HCT116 (cell line): Measurements from ENCODE around the gene NEDD4L. TPM values are rescaled to one million over a fixed set of nuclear protein-coding genes. Genes with fewer than 3 reads are reported as not detected.

Experiments used
- ATAC-seq: fragments of 200-7000 bp; cut with Tn5 transposase; 2 replicates; pipeline ENCODE4 v1.9.1; 2020; ENCODE audit warnings: mild to moderate bottlenecking, moderate library complexity
- BruUV-seq: library from RNA; stranded (reverse); fragments of 400-500 nt; replicated peaks from 2 replicates; lab custom pipeline; 2021; lab: Mats Ljungman, UMichigan
- CTCF ChIA-PET: fragments of 300-600 bp; sonication (Branson Sonifier 250); formaldehyde crosslinking; loops from one replicate; lab custom pipeline; 2021; ENCODE audit warnings: antibody characterized with exemption; lab: Charles Lee
- POLR2A ChIA-PET: fragments of 300-600, 350-600 bp; sonication (Branson Sonifier 250); formaldehyde crosslinking; loops from one replicate; lab custom pipeline; 2021; ENCODE audit warnings: antibody characterized with exemption; lab: Charles Lee
- RAD21 ChIA-PET, 2 experiments: fragments of 300-600 bp; sonication (Branson Sonifier 250); formaldehyde crosslinking; loops; one replicate each; lab custom pipeline; 2023; ENCODE audit warnings: low total read pairs in 2 of 2; ENCODE audit not compliant: uncharacterized antibody in 2 of 2, unreplicated experiment in 2 of 2, low non-redundant PET in 1 of 2; lab: Charles Lee
- DNase-seq: peaks from one replicate; pipeline ENCODE4 v3.0.0-alpha.2; 2010; ENCODE audit warnings: low read depth, low spot score
- H2AFZ ChIP-seq: fragments of 200-600 bp; shearing (Covaris generic), sonication (generic); 2 replicates; pipeline ENCODE4 v1.6.1; 2017; ENCODE audit warnings: low read depth, mixed run types, mixed read lengths, antibody characterized with exemption, low read length; ENCODE audit not compliant: poor library complexity, severe bottlenecking
- H3K27ac ChIP-seq: 2 replicates; pipeline ENCODE4 v1.5.1; 2012; ENCODE audit warnings: low read depth, low read length
- H3K27me3 ChIP-seq: fragments of 200-600 bp; sonication (generic); 2 replicates; pipeline ENCODE4 v1.6.1; 2016; ENCODE audit warnings: mixed run types, low read length, mixed read lengths; ENCODE audit not compliant: insufficient read depth
- H3K36me3 ChIP-seq, 2 experiments: fragments of 200-500 bp in 1 of 2; fragments of 200-600 bp in 1 of 2; sonication (Bioruptor generic) in 1 of 2; sonication (generic) in 1 of 2; 2 replicates each; pipeline versions ENCODE4 v1.5.1 to v1.6.1; 2014 to 2016; ENCODE audit warnings: low read length in 2 of 2, inconsistent platforms in 1 of 2, mixed read lengths in 1 of 2, mixed run types in 1 of 2; ENCODE audit not compliant: insufficient read depth in 2 of 2, control insufficient read depth in 1 of 2
- H3K4me1 ChIP-seq, 2 experiments: fragments of 200-600 bp in 1 of 2; sonication (generic) in 1 of 2; 2 replicates each; pipeline versions ENCODE4 v1.5.1 to v1.6.1; 2012 to 2017; ENCODE audit warnings: low read length in 2 of 2, inconsistent platforms in 1 of 2, mild to moderate bottlenecking in 1 of 2, mixed read lengths in 1 of 2, mixed run types in 1 of 2, moderate library complexity in 1 of 2; ENCODE audit not compliant: insufficient read depth in 2 of 2, control insufficient read depth in 1 of 2
- H3K4me2 ChIP-seq: fragments of 200-600 bp; sonication (generic); 2 replicates; pipeline ENCODE4 v1.6.1; 2017; ENCODE audit warnings: mixed run types, low read length, mixed read lengths
- H3K4me3 ChIP-seq, 2 experiments: fragments of 200-600 bp in 1 of 2; sonication (generic) in 1 of 2; replicated peaks in 1 of 2; 2 replicates each; pipeline ENCODE4 v1.5.1; 2011 to 2016; ENCODE audit warnings: low read length in 2 of 2, control low read depth in 1 of 2, low read depth in 1 of 2, mild to moderate bottlenecking in 1 of 2, mixed read lengths in 1 of 2, mixed run types in 1 of 2
- H3K79me2 ChIP-seq: fragments of 200-600 bp; sonication (generic); 2 replicates; pipeline ENCODE4 v1.6.1; 2017; ENCODE audit warnings: mild to moderate bottlenecking, mixed run types, low read length, moderate library complexity, mixed read lengths; ENCODE audit not compliant: insufficient read depth
- H3K9ac ChIP-seq: fragments of 200-600 bp; sonication (generic); 2 replicates; pipeline ENCODE4 v1.6.1; 2016; ENCODE audit warnings: low read length, mixed read lengths
- H3K9me2 ChIP-seq: fragments of 200-600 bp; sonication (generic), shearing (Covaris generic); 2 replicates; pipeline ENCODE4 v1.6.1; 2017; ENCODE audit warnings: mixed run types, mild to moderate bottlenecking, moderate library complexity; ENCODE audit not compliant: insufficient read depth
- H3K9me3 ChIP-seq, 2 experiments: fragments of 200-500 bp in 1 of 2; fragments of 200-600 bp in 1 of 2; sonication (Bioruptor generic) in 1 of 2; sonication (generic) in 1 of 2; 2 replicates each; pipeline ENCODE4 v1.6.1; 2014 to 2017; ENCODE audit warnings: low read length in 2 of 2, mixed read lengths in 2 of 2, inconsistent platforms in 1 of 2, low read depth in 1 of 2, mild to moderate bottlenecking in 1 of 2, mixed run types in 1 of 2, moderate library complexity in 1 of 2; ENCODE audit not compliant: control insufficient read depth in 1 of 2, insufficient read depth in 1 of 2
- H4K20me1 ChIP-seq: fragments of 200-600 bp; sonication (generic), shearing (Covaris generic); 2 replicates; pipeline ENCODE4 v1.6.1; 2017; ENCODE audit warnings: mixed run types, mild to moderate bottlenecking, moderate library complexity; ENCODE audit not compliant: insufficient read depth
- EZH2phosphoT487 ChIP-seq: fragments of 200-600 bp; IDR thresholded peaks from 2 replicates; pipeline ENCODE4 v1.6.1; 2018; ENCODE audit warnings: antibody characterized with exemption, borderline replicate concordance
- MAX ChIP-seq: IDR thresholded peaks from 2 replicates; pipeline ENCODE4 v1.6.1; 2012
- POLR2A ChIP-seq: IDR thresholded peaks from 2 replicates; pipeline ENCODE4 v1.7.0; 2011; ENCODE audit warnings: borderline replicate concordance; ENCODE audit not compliant: insufficient read depth, insufficient read length; ENCODE audit errors: extremely low read depth
- POLR2AphosphoS5 ChIP-seq: IDR thresholded peaks from 2 replicates; pipeline ENCODE4 v1.6.1; 2011; ENCODE audit warnings: mild to moderate bottlenecking, low read depth, low read length, moderate library complexity
- REST ChIP-seq: IDR thresholded peaks from 2 replicates; pipeline ENCODE4 v1.6.1; 2012; ENCODE audit warnings: low read depth
- TCF7L2 ChIP-seq: IDR thresholded peaks from 2 replicates; pipeline ENCODE4 v1.7.0; 2011; ENCODE audit warnings: borderline replicate concordance, inconsistent platforms; ENCODE audit not compliant: insufficient read depth, insufficient read length; ENCODE audit errors: extremely low read depth
- ZNF274 ChIP-seq: fragments of 200-500 bp; sonication (Bioruptor generic); IDR thresholded peaks from 2 replicates; pipeline ENCODE4 v1.6.1; 2014; ENCODE audit warnings: mild to moderate bottlenecking, low read depth, low read length, inconsistent platforms
- intact Hi-C: fragments of 100-400 bp; cut with micrococcal nuclease; formaldehyde crosslinking; loops from 2 replicates; pipeline ENCODE4 v1.10.0; 2022
- total RNA-seq: library from RNA; stranded (reverse); gene quantifications from one replicate; pipeline ENCODE4 v1.2.1, GENCODE V29; 2021; ENCODE audit not compliant: unreplicated experiment

The NEDD4L gene
- total RNA-seq, 1 experiment from 2014 or later = 41.5 TPM

GRCh38 chr18:58266291-58266690 lies 222.3 kb downstream of the NEDD4L start (continued):
- TF ChIP-seq REST = no peak
- TF ChIP-seq, all 23 proteins: peak for 0

- no peak overlapping the region for H2AFZ ChIP-seq
- H3K9ac ChIP-seq = no peak overlapping the region
- H3K36me3 ChIP-seq = no peaks in the 10 kb centered on the region
- ChIA-PET RAD21 (no interaction called here), POLR2A (no interaction called here), CTCF (no interaction called here)
- peaks cover 65 to 80% of the 10 kb centered on the region in 2 experiments for H3K4me1 ChIP-seq
- no peak overlapping the region for H3K4me2 ChIP-seq
- no peaks in the 10 kb centered on the region for H3K9me3 ChIP-seq
- no peaks in the 10 kb centered on the region for H3K79me2 ChIP-seq
- ATAC-seq (no peak), DNase-seq (no peak)
- no peak overlapping the region for H3K4me3 ChIP-seq
- no peak overlapping the region for H3K27ac ChIP-seq
- BruUV-seq = no TSS peak
- TF ChIP-seq ZNF274 = no peak
- TF ChIP-seq EZH2phosphoT487 = no peak
- TF ChIP-seq MAX = no peak
- no peak for TF ChIP-seq POLR2AphosphoS5
- TF ChIP-seq TCF7L2 = no peak
- TF ChIP-seq POLR2A = no peak
- intact Hi-C loops = no loop called here
- no peaks in the 10 kb centered on the region for H3K27me3 ChIP-seq
- H4K20me1 ChIP-seq = no peaks in the 10 kb centered on the region
- no peaks in the 10 kb centered on the region for H3K9me2 ChIP-seq
Observed at GRCh38 chr18:58267493-58267892, 223.5 kb downstream of the NEDD4L start.
